Measurements from ENCODE around the gene LDB1.

LDB1 gene

DNA sequence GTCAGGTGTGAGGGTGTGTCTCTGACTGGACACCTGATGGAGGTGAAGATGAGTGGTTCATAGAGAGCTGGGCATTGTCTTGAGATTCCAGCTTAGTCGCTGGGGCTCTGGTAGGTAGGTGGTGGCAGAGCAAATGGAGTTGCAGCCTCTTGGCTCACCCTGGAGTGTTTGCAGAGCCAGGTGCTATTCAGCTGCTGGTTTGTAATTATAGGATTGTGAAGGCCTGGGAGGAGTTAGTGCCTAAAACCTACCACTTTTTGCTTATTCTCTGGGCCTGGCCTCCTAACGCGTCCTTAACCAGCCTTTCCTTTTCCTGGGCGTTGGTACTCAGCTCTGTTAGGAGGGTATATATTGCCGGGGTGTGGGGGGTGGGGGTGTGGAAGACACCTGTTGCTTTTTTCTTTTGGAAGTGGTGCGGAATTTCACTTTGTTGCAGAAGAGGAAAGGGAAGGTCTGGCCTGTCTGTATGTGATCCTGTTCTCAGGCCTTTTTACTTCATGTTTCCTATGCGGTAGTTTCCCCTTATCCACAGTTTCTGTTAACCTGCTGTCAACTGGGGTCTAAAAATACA lies 15.9 kb upstream of the LDB1 start:
- no peak for DNase-seq (ENCODE audit: low read depth)

DNA sequence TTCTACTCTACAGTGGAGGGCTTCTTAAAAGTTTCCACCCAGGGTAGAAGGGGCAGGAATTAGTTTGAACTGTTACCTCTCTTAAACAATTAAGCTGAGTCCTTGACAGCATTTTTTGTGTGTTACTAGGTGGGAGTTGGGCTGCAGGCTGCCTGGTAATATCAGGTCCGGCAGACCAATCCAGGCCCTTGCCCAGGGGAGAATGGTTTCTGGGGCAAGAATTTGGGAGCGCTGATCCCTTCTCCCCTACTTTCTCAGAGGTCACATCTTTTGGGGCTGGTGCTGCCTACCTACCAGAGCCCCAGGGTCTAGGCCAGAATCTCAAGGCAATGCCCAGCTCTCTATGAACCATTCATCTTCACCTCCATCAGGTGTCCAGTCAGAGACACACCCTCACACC lies 14.2 kb upstream of the LDB1 start:
- DNase-seq (ENCODE audit: low read depth) = no peak

DNA sequence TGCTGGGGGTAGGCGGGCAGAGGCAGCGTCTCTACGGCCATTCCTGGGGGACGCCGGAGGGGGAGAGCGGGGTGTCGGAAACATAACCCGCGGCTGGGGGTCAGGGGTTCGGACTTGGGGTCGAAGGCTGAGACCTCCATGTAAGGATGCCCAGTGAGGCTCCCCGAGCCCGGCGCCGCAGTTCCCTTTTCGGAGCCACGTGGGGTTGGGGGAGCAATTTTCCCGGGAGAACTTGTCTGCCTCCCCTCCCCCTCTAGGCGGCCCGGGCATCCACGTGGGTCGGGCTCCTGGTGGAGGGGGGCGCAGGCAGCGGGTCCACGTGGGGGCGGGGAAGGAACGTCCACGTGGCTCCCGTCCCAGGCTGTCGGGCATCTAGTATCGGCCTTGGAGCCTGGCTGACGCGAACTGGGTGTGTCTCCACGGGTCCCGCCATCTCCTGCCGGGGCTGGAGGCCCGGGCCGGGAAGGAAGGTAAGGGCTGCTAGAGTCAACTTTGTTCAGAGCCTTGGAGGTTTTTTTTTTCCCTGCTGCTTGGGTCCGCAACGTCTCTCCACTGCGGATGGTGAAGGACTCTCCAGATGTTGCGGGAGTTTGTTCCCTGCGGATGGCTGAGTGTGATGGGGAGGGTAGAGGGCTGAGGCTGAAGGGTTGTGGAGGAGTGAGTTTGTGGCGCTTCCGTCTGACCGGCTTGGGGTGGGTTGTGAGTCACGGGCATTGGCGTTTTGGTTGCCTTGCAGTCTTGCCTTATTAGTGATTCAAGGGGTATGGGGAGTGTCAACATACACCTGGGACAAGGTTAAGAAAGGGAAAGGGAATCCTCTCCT lies 13.4 kb upstream of the LDB1 start:
- DNase-seq (ENCODE audit: low read depth) = peak; percentile 64

DNA sequence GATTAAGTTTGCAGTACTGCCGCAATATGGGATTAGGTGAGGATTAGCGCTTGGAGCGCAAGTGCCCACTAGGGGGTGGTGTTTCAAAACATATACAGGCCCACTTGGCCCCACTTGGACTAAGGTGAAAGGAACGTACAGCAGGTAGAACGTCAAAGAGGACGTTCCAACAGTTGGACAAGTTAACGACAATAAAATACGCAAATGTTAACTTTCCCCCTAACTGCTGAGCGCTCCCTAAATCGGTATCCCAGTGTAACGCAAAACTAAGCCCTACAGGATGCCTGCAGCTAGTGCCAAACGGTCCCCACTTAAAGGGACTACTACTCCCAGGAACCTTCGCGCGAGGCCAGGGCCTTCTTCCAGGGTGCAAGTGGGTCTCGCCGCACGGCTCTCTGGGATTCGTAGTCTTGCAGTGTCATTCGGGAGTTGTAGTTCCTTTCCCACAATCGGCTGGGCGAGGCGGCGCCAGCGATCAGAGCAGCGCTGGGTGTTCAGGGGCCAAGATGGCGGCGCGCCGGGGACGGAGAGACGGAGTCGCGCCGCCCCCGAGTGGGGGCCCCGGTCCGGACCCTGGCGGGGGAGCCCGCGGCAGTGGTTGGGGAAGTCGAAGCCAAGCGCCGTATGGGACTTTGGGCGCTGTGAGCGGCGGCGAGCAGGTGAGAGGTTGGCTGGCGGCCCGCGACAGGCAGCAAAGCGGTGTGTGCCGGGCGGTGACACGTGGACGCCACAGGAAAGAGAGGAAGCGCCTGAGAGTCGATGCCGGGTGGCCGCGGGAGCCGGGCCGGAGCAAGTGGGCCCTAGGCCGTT lies 12.6 kb upstream of the LDB1 start, which contains the start of gene PPRC1:
TSS of gene PPRC1 (plus strand) at position 478 of the 810 bp plus-strand sequence. CDS start at position 507, 29 bp downstream.
- DNase-seq (ENCODE audit: low read depth) = peak; percentile 93

GRCh38 chr10:102132193-102132562 lies 12.0 kb upstream of the LDB1 start:
- DNase-seq (ENCODE audit: low read depth) = no peak

DNA sequence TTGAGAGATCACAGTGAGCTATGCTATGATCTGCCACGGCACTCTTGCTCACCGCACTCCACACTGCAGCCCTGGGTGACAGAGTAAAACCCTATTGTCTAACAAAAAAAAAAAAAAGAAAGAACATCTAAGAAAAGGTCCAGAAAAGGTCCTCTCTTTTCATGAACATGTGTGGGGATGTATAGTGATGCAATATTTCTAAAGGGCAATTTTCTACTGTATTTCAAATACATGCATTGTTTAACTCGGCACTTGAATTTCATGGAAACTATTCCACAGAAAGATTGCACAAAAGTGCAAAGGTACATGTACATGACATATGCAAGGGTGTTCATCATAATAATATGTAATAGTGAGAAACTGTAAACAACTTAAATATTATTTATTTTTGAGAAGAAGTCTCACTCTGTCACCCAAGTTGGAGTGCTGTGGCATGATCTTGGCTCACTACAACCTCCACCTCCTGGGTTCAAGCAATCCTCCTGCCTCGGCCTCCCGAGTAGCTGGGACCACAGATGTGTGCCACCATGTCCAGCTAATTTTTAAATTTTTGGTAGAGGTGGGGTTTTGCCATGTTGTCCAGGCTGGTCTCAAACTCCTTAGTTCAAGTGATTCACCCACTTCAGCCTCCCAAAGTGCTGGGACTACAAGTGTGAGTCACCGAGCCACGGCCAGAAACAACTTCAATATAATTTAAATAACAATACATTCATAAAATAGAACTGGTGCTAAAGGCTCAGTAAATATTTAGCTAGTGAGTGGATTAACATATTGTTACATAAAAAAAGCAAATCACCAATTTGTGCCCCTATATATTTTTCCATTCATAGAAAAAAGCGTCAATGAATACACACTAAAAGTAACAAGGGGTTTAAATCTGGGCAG lies 11.4 kb upstream of the LDB1 start:
- no peak for DNase-seq (ENCODE audit: low read depth)

GRCh38 chr10:102123223-102123622 lies 3.1 kb upstream of the LDB1 start:
- DNase-seq (ENCODE audit: low read depth) = no peak

DNA sequence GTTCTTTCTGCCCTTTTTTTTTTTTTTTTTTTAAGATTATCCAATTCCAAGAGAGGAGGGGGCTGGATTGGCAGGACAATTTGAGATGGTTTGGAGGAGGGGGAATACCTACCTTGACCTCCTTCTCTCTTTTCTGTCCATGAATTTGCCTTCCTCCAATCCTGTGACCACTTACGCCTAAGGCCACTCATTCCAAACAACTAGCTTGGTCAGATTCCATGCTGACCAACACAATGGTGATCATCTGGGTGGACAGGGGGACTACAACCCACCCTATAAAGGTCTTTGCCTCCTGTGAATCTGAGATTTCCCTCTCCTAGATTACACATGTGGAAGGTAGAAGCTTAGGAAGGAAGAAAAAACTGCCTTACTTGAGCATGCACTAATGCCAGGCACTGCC lies 2.3 kb upstream of the LDB1 start:
- DNase-seq (ENCODE audit: low read depth) = no peak

DNA sequence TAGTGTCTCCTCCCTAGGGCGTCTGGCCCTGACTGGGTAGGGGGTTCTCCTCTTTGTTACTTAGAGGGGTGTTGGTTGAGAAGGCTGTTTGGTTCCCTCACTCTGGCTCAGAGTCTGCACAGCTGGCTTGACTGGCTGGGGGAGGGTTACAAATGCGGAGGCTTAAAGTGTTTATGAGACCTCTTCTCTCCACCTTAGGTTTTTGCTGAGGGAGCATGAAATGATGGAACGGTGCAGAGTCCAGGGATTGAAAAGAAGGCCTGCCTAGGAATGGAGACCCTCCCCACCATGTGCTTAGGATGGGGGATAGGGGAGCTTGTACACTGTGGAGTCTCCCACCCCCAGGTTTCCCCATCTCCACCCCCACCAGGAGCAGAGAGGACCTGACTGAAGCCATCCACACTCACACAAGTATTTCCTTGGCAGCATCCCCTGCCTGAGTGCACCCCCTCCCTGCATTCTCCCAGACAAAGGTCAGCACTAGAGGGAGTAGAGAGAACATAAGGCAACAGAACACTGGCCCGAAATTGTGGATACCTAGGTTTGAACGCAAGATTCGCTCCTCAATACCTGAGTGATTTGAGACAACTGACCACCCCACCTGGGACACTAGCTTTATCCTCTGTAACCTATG lies 1.7 kb upstream of the LDB1 start:
- DNase-seq (ENCODE audit: low read depth) = no peak

GRCh38 chr10:102120991-102121738 lies 997 bp upstream of the LDB1 start:
- DNase-seq (ENCODE audit: low read depth) = no peak

DNA sequence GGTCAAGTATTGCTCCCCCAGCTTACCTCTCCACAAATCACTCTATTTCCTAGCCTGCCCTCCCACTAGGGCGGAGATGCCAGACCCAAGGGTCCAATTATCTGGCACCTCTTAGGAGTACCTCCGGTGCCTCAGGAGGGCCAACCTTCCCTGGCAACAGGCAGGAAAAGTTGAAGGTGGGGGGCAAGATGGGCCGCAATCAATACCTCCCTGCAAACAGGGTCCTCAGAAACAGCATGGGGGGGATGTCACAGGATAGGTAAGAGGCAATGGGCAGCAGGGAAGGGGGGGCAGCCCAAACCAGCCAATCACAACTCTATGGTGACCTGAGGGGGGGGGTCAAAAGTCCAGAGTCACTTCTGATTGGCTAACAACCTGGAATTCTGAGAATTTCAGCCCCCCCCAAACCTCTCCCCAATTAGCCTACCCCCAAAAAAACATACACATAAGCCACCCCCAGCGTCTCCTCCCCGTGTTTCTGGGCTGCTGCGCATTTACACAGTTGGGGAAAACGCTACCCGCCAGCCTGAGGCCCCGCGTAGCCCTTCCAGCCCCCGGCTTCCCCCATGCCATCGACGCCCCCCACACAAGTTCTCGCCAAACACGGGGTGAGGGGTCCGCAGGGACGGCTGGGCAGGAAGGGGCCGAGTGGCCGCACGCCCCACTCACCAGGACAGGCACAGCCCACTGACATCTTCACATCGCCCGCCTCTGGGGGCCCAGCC lies 589 bp downstream of the LDB1 start:
- DNase-seq (ENCODE audit: low read depth) = no peak

GRCh38 chr10:102118867-102119266 lies 1.3 kb downstream of the LDB1 start:
- no peak for DNase-seq (ENCODE audit: low read depth)

GRCh38 chr10:102117391-102118159 lies 2.6 kb downstream of the LDB1 start:
- DNase-seq (ENCODE audit: low read depth) = peak; percentile 45

- no peak for DNase-seq (ENCODE audit: low read depth)
Measured at GRCh38 chr10:102116656-102117055, 3.5 kb downstream of the LDB1 start.

GRCh38 chr10:102115775-102116174 lies 4.4 kb downstream of the LDB1 start:
- no peak for DNase-seq (ENCODE audit: low read depth)

- DNase-seq (ENCODE audit: low read depth) = peak; percentile 85
Measured at GRCh38 chr10:102114861-102115618, 5.1 kb downstream of the LDB1 start.

DNA sequence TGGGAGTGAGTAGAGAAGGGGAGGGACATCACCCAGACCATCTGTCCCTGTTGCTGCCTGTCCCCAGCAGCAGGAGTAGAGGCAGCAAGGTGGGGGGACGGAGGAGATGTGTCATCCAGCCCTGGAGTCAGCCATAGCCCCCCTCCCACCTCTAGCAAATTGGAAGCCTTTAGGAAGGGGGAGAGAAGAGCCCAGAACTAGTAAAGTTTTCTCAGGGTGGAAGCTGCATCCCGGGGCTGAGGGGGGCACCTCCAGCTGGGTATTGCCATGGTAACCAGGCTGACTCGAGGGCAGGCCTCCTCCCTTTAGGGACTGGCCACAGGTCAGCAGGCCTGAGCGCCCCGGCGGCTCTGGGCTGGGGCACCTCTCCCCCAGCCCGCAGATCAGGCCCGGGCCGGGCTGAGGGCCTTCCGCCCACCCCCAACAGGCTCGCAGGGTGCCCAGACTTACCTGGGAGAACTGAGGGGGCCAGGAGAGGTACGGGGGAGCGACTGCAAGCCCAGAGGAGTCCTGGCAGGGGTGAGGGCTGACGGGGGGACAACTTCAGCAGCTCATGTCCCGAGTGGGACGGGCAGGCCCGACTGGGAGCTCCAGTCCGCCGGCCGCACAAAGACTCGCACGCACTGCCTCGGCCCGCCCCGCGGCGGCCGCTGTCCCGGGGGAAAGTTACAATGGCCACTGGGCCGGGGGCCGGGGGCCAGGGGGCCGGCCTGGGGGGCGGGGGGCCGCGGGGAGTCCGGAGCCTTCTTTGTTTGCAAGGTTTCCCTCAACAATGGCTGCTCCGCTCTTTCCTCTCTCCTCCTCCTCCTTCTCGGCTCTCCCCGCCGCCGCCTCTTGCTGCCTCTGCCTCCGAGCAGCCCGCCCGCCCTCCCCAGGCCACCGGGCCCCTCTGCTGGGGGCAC lies 6.0 kb downstream of the LDB1 start:
- no peak for DNase-seq (ENCODE audit: low read depth)

All from stimulated activated CD8-positive, alpha-beta memory T cell treated with anti-CD3 and anti-CD28 coated beads, Interleukin-4, amount 100 ng/mL, for 24 hours (primary cell).